CD4-positive, alpha-beta T cell treated with Interleukin-12 subunit alpha and Interleukin-12 subunit beta, for 1 hour (primary cell): ENCODE results near the gene RC3H2.

Source experiments
- DNase-seq: peaks from one replicate; pipeline ENCODE4 v3.0.0-alpha.2; 2020

The RC3H2 gene

GRCh38 chr9:122904823-122905710 lies at the start of gene RC3H2:
TSS of gene RC3H2 (minus strand) at chr9:122905359. CDS start at chr9:122897509, 7,850 bp downstream.
- DNase-seq, result peak; percentile 99

GRCh38 chr9:122954253-122954691 lies 49.1 kb upstream of the RC3H2 start:
- no peak for DNase-seq

- DNase-seq, result no peak
Measured at GRCh38 chr9:122951056-122951455, 45.9 kb upstream of the RC3H2 start.

GRCh38 chr9:122950263-122950662 lies 45.1 kb upstream of the RC3H2 start:
- DNase-seq, result no peak

GRCh38 chr9:122949696-122950095 lies 44.5 kb upstream of the RC3H2 start:
- DNase-seq, result no peak

- no peak for DNase-seq
Measured at GRCh38 chr9:122948313-122948712, 43.2 kb upstream of the RC3H2 start.

GRCh38 chr9:122946461-122947005 lies 41.4 kb upstream of the RC3H2 start:
- DNase-seq, result no peak

- DNase-seq, result no peak
Measured at GRCh38 chr9:122944960-122945888, 40.1 kb upstream of the RC3H2 start.

- peak; percentile 6 for DNase-seq
Measured at GRCh38 chr9:122941582-122942234, 36.5 kb upstream of the RC3H2 start.

GRCh38 chr9:122940749-122941581 lies 35.8 kb upstream of the RC3H2 start, which contains the start of gene RABGAP1:
TSS of gene RABGAP1 (plus strand) at chr9:122941020. CDS start at chr9:122957060, 16,040 bp downstream.
- DNase-seq, result peak; percentile 98

GRCh38 chr9:122940454-122940748 lies 35.2 kb upstream of the RC3H2 start:
- DNase-seq, result no peak

- no peak for DNase-seq
Measured at GRCh38 chr9:122939601-122940000, 34.4 kb upstream of the RC3H2 start.

GRCh38 chr9:122936883-122937282 lies 31.7 kb upstream of the RC3H2 start:
- no peak for DNase-seq

- no peak for DNase-seq
Measured at GRCh38 chr9:122936464-122936863, 31.3 kb upstream of the RC3H2 start.

- peak; percentile 93 for DNase-seq
Measured at GRCh38 chr9:122931226-122932121, 26.3 kb upstream of the RC3H2 start, which contains the start of gene ZBTB26. TSS of gene ZBTB26 (minus strand) at chr9:122931512. CDS start at chr9:122919934, 11,578 bp downstream.

- DNase-seq, result no peak
Measured at GRCh38 chr9:122930541-122931225, 25.5 kb upstream of the RC3H2 start.

GRCh38 chr9:122929796-122930354 lies 24.7 kb upstream of the RC3H2 start:
- no peak for DNase-seq

GRCh38 chr9:122923947-122924346 lies 18.8 kb upstream of the RC3H2 start:
- DNase-seq, result no peak

GRCh38 chr9:122922713-122923112 lies 17.6 kb upstream of the RC3H2 start:
- no peak for DNase-seq

GRCh38 chr9:122918310-122918709 lies 13.2 kb upstream of the RC3H2 start:
- no peak for DNase-seq
